Smooth muscle cell (in vitro differentiated cells): ENCODE results near the gene KRT26. TPM values are rescaled to one million over a fixed set of nuclear protein-coding genes. Genes with fewer than 3 reads are reported as not detected.

ENCODE experiments used
- DNase-seq: peaks from one replicate; lab custom pipeline; 2025; ENCODE audit not compliant: unreplicated experiment; lab: John Stamatoyannopoulos, UW
- H2AFZ ChIP-seq: fragments of 200-600 bp; sonication (generic); 2 replicates; pipeline ENCODE4 v1.6.0; 2016; ENCODE audit warnings: antibody characterized with exemption, low read depth, mild to moderate bottlenecking
- H3F3A ChIP-seq: fragments of 200-600 bp; sonication (generic); 2 replicates; pipeline ENCODE4 v1.6.0; 2017; ENCODE audit warnings: antibody characterized with exemption, low read depth
- H3K27ac ChIP-seq: fragments of 200-600 bp; sonication (generic); 2 replicates; pipeline ENCODE4 v1.5.1; 2016; ENCODE audit warnings: low read depth, mild to moderate bottlenecking
- H3K27me3 ChIP-seq: fragments of 200-600 bp; sonication (generic); 2 replicates; pipeline ENCODE4 v1.6.1; 2016; ENCODE audit warnings: low read depth, mild to moderate bottlenecking
- H3K36me3 ChIP-seq: fragments of 200-600 bp; sonication (generic); 2 replicates; pipeline ENCODE4 v1.5.1; 2016; ENCODE audit warnings: low read depth
- H3K4me1 ChIP-seq: fragments of 200-600 bp; sonication (generic); 2 replicates; pipeline ENCODE4 v1.5.1; 2016; ENCODE audit warnings: low read depth
- H3K4me2 ChIP-seq: fragments of 200-600 bp; sonication (generic); 2 replicates; pipeline ENCODE4 v1.6.0; 2016; ENCODE audit warnings: mild to moderate bottlenecking
- H3K4me3 ChIP-seq: fragments of 200-600 bp; sonication (generic); 2 replicates; pipeline ENCODE4 v1.5.1; 2016; ENCODE audit warnings: mild to moderate bottlenecking
- H3K79me2 ChIP-seq: fragments of 200-600 bp; sonication (generic); 2 replicates; pipeline ENCODE4 v1.6.0; 2016; ENCODE audit warnings: low read depth, mild to moderate bottlenecking
- H3K9ac ChIP-seq: fragments of 200-600 bp; sonication (generic); 2 replicates; pipeline ENCODE4 v1.6.0; 2016; ENCODE audit warnings: low read depth
- H3K9me3 ChIP-seq: fragments of 200-600 bp; sonication (generic); replicated peaks from 2 replicates; pipeline ENCODE4 v1.5.1; 2016; ENCODE audit warnings: low read depth
- H4K20me1 ChIP-seq: fragments of 200-600 bp; sonication (generic); 2 replicates; pipeline ENCODE4 v1.6.0; 2016; ENCODE audit warnings: low read depth
- WGBS: methylation state at CpG from one replicate; pipeline ENCODE4 v1.1.7; 2016; ENCODE audit warnings: low lambda C conversion rate; 5-methylcytosine and 5-hydroxymethylcytosine counted together
- polyA plus RNA-seq: library from polyadenylated mRNA; unstranded; fragments of >200 nt; fragmentation: Nextera tagmentation; extraction: Ambion mirVana; gene quantifications from 2 replicates; pipeline ENCODE4 v1.2.1, GENCODE V29; 2016
- total RNA-seq: library from RNA; depleted of rRNA; stranded (reverse); fragments of >200 nt; gene quantifications from 2 replicates; pipeline ENCODE4 v1.2.3, GENCODE V29; 2014
- TF ChIP-seq, protein P1 (sequence below): fragments of 200-600 bp; sonication (generic); IDR thresholded peaks from 2 replicates; pipeline ENCODE4 v1.5.1; 2017; ENCODE audit warnings: borderline replicate concordance, mild to moderate bottlenecking, antibody characterized with exemption; ENCODE audit not compliant: insufficient read depth, poor library complexity, severe bottlenecking

KRT26 gene, protein sequence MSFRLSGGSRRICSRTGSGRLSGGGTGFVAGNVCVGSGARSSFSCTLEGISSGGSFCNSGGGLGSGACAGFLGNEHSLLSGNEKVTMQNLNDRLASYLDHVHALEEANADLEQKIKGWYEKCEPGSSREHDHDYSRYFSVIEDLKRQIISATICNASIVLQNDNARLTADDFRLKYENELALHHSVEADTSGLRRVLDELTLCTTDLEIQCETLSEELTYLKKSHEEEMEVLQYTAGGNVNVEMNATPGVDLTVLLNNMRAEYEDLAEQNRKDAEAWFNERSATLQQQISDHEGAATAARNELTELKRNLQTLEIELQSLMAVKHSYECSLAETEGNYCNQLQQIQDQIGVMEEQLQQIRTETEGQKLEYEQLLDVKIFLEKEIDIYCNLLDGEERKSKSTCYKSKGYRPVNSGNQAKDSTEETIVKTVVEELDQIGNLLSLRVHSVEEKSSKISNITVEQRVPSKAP
- not detected in 2 replicates for total RNA-seq
- polyA plus RNA-seq: not detected in 2 replicates

DNA sequence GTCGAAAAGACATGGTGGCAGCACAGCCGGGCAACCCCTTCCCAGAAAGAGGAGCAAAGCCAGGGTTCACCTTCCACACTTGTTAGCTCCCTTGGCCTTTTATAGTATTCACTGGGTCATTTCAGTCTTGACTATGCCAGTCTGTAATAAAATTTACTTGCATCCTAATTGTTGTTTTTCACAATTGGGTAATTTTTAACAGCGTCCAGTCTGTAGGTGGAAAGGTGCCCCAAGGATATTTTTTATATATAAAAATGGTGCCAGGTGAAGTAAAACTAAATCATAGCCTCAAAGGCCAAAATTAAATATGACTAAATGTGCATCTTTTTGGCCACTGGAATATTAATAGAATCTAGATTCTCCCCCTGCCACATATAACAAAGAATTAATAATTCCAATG, at the start of gene KRT26:
TSS of gene KRT26 (minus strand) at position 101 of the 400 bp plus-strand sequence. CDS start at position 13, 88 bp downstream.
- H3K27me3 ChIP-seq: peaks cover 44% of the 10 kb centered on the region
- 92% methylated on average over 3 of the region's 3 CpGs for WGBS

DNA sequence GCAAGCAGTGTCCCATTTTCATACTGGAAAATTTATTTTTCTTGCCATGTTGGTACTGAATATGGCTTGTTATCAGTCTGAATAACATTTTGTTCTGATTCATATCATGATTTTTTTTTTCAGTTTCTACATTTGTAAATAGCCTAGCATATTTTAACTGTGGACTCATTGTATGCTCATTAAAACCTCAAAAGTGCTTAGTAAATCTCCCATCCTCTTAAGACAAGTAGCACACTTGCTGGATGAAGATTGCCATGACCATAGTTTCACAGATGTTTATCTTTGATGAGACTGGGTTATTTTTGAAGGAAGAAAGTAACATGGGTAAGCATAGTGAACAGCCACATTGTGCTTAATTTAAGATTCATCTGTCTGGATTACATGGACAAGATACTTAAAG, 49.5 kb upstream of the KRT26 start:
- no peak overlapping the region for H3K4me2 ChIP-seq
- no peak for DNase-seq
- H3K9me3 ChIP-seq: no peaks in the 10 kb centered on the region
- H3F3A ChIP-seq: peaks cover 8% of the 10 kb centered on the region
- H3K4me3 ChIP-seq: no peak overlapping the region
- TF ChIP-seq, protein P1, sequence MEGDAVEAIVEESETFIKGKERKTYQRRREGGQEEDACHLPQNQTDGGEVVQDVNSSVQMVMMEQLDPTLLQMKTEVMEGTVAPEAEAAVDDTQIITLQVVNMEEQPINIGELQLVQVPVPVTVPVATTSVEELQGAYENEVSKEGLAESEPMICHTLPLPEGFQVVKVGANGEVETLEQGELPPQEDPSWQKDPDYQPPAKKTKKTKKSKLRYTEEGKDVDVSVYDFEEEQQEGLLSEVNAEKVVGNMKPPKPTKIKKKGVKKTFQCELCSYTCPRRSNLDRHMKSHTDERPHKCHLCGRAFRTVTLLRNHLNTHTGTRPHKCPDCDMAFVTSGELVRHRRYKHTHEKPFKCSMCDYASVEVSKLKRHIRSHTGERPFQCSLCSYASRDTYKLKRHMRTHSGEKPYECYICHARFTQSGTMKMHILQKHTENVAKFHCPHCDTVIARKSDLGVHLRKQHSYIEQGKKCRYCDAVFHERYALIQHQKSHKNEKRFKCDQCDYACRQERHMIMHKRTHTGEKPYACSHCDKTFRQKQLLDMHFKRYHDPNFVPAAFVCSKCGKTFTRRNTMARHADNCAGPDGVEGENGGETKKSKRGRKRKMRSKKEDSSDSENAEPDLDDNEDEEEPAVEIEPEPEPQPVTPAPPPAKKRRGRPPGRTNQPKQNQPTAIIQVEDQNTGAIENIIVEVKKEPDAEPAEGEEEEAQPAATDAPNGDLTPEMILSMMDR: no peak
- H3K27me3 ChIP-seq: peaks cover 31% of the 10 kb centered on the region
- no peaks in the 10 kb centered on the region for H4K20me1 ChIP-seq
- no peaks in the 10 kb centered on the region for H3K36me3 ChIP-seq
- H3K9ac ChIP-seq: no peak overlapping the region
- peaks cover 3% of the 10 kb centered on the region for H3K79me2 ChIP-seq
- H3K4me1 ChIP-seq: peaks cover 13% of the 10 kb centered on the region
- H3K27ac ChIP-seq: no peak overlapping the region
- no peak overlapping the region for H2AFZ ChIP-seq

More for the DNA sequence above, at the start of gene KRT26:
- Histone ChIP-seq H3F3A (no peaks in the 10 kb centered on the region), H3K9me3 (no peaks in the 10 kb centered on the region), H3K9ac (no peak within 1 kb of the TSS), H3K27ac (no peak within 1 kb of the TSS), H2AFZ (no peak within 1 kb of the TSS), H3K4me3 (no peak within 1 kb of the TSS), H3K4me2 (no peak within 1 kb of the TSS), H3K36me3 (no peaks in the 10 kb centered on the region), H4K20me1 (no peaks in the 10 kb centered on the region), H3K79me2 (no peaks in the 10 kb centered on the region), H3K4me1 (no peaks in the 10 kb centered on the region)
- no peak for DNase-seq
- TF ChIP-seq, protein P1: no peak

DNA sequence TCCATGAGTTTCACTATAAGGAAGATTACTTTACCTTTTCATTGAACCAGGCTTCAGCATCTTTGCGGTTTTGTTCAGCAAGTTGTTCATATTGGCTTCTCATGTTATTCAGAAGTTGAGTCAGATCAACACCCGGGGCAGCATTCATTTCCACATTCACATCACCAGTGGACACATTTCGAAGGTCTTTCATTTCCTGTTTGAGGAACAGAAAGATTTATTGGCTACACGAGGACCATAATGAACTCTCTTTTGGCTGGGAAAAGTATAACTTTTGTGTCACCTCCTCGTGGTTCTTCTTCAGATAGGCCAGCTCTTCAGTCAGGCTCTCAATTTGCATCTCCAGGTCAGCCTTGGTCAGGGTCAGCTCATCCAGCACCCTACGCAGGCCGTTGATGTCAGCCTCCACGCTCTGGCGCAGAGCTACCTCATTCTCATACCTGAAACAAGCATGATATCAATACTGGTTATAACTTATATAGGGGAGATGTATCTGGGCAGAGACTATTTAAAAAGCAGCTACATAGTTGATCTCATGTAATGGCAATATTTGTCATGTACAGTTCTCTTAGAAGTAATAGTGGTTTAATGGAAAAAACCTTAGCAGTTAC, 48.3 kb upstream of the KRT26 start:
- no peak for DNase-seq
- Histone ChIP-seq H3K27me3 (peaks cover 19% of the 10 kb centered on the region), H3K79me2 (peaks cover 3% of the 10 kb centered on the region), H3K36me3 (no peaks in the 10 kb centered on the region), H2AFZ (no peak overlapping the region), H3K4me1 (peaks cover 13% of the 10 kb centered on the region), H3K4me3 (peak overlapping the region; percentile 70), H3K4me2 (peak overlapping the region; percentile 96), H3F3A (peaks cover 8% of the 10 kb centered on the region), H4K20me1 (no peaks in the 10 kb centered on the region), H3K9ac (no peak overlapping the region), H3K27ac (no peak overlapping the region), H3K9me3 (no peaks in the 10 kb centered on the region)
- 97% methylated on average over 9 of the region's 9 CpGs for WGBS
- TF ChIP-seq, protein P1: no peak
